ENCODE measurements around the gene NDUFV1. TPM values are rescaled to one million over a fixed set of nuclear protein-coding genes. Genes with fewer than 3 reads are reported as not detected.
"Not testable (repeated sequence)": the region's sequence is repeated elsewhere in the genome, so short reads cannot be mapped to it uniquely, and the experiment has no call there.

The NDUFV1 gene
- total and polyA plus RNA-seq, 8 donors: 82.5 to 281 (median 115) TPM

- ATAC-seq: no peak
- Histone ChIP-seq H3K27me3 (no peaks in the 10 kb centered on the region), H3K4me1 (peaks cover 5 to 10% (median 10%) of the 10 kb centered on the region in 3 donors), H3K27ac (no peak overlapping the region), H3K9me3 (no peaks in the 10 kb centered on the region), H3K4me3 (no peak overlapping the region), H3K36me3 (no peaks in the 10 kb centered on the region)
- intact Hi-C loops (cut with DNase I): no loop called here
- TF ChIP-seq CTCF (IDR thresholded peaks at IDR 0.05): no peak
- DNase-seq: no peak
- WGBS, 2 donors: 85 to 94% methylated on average over 6 of the region's 6 CpGs
- no peak for FAIRE-seq
These were observed 30.2 kb downstream of the NDUFV1 start for GRCh38 chr11:67636962-67637361.

GRCh38 chr11:67637441-67637840 is 30.7 kb downstream of the NDUFV1 start:
- H3K27me3 ChIP-seq; H3K4me1 ChIP-seq; DNase-seq; FAIRE-seq; H3K36me3 ChIP-seq; ATAC-seq; H3K27ac ChIP-seq; H3K4me3 ChIP-seq; H3K9me3 ChIP-seq; intact Hi-C loops (cut with DNase I): not testable (repeated sequence)
- WGBS, 2 donors: 88 to 96% methylated on average over 3 of the region's 3 CpGs

GRCh38 chr11:67638535-67639437 is 32.0 kb downstream of the NDUFV1 start:
- ATAC-seq: no peak
- H3K4me1 ChIP-seq: no peaks in the 10 kb centered on the region
- no peaks in the 10 kb centered on the region for H3K9me3 ChIP-seq
- intact Hi-C loops (cut with DNase I): no loop called here
- no peak for TF ChIP-seq CTCF (IDR thresholded peaks at IDR 0.05)
- FAIRE-seq: no peak
- no peak overlapping the region for H3K27ac ChIP-seq
- H3K36me3 ChIP-seq: no peaks in the 10 kb centered on the region
- WGBS, 2 donors: 86 to 92% methylated on average over 22 to 24 of the region's 24 CpGs
- no peak overlapping the region for H3K4me3 ChIP-seq
- peak in 1 of 6 donors; percentile 32 for DNase-seq
- no peaks in the 10 kb centered on the region for H3K27me3 ChIP-seq

GRCh38 chr11:67639438-67639859 is 32.7 kb downstream of the NDUFV1 start, which contains the start of gene TBX10:
TBX10 (minus strand) TSS chr11:67639763; CDS start chr11:67639472, 291 bp downstream.
- H3K9me3 ChIP-seq: no peaks in the 10 kb centered on the region
- FAIRE-seq (no peak), DNase-seq (peak in 1 of 6 donors; percentile 79), ATAC-seq (no peak)
- intact Hi-C loops (cut with DNase I): no loop called here
- no peak for TF ChIP-seq CTCF (IDR thresholded peaks at IDR 0.05)
- H3K4me1 ChIP-seq: no peaks in the 10 kb centered on the region
- 72 to 78% methylated on average over 18 of the region's 18 CpGs for WGBS, 2 donors
- no peaks in the 10 kb centered on the region for H3K36me3 ChIP-seq
- no peak within 1 kb of the TSS for H3K4me3 ChIP-seq
- H3K27ac ChIP-seq: no peak within 1 kb of the TSS
- no peaks in the 10 kb centered on the region for H3K27me3 ChIP-seq

GRCh38 chr11:67640021-67640757 is 33.5 kb downstream of the NDUFV1 start:
- DNase-seq (peak; percentile 52 to 88 (median 77)), ATAC-seq (peak; percentile 73 to 89 (median 84)), FAIRE-seq (no peak)
- peaks cover 0 to under 1% (median under 1%) of the 10 kb centered on the region in 3 donors for H3K4me1 ChIP-seq
- H3K4me3 ChIP-seq: no peak overlapping the region
- no peaks in the 10 kb centered on the region for H3K27me3 ChIP-seq
- no peaks in the 10 kb centered on the region for H3K9me3 ChIP-seq
- WGBS, 2 donors: 40 to 45% methylated on average over 23 of the region's 23 CpGs
- peak; percentile 50 to 73 (median 56) for TF ChIP-seq CTCF (IDR thresholded peaks at IDR 0.05)
- no peaks in the 10 kb centered on the region for H3K36me3 ChIP-seq
- H3K27ac ChIP-seq: no peak overlapping the region
- intact Hi-C loops (cut with DNase I): no loop called here

Data from pancreas (tissue), 10 donors.